HCT116 (cell line): ENCODE measurements around the gene RPL7L1. TPM values are rescaled to one million over a fixed set of nuclear protein-coding genes. Genes with fewer than 3 reads are reported as not detected.

Experiments used
- ATAC-seq: fragments of 200-7000 bp; cut with Tn5 transposase; 2 replicates; pipeline ENCODE4 v1.9.1; 2020; ENCODE audit warnings: mild to moderate bottlenecking, moderate library complexity
- BruUV-seq: library from RNA; stranded (reverse); fragments of 400-500 nt; replicated peaks from 2 replicates; lab custom pipeline; 2021; lab: Mats Ljungman, UMichigan
- CTCF ChIA-PET: fragments of 300-600 bp; sonication (Branson Sonifier 250); formaldehyde crosslinking; loops from one replicate; lab custom pipeline; 2021; ENCODE audit warnings: antibody characterized with exemption; lab: Charles Lee
- POLR2A ChIA-PET: fragments of 300-600, 350-600 bp; sonication (Branson Sonifier 250); formaldehyde crosslinking; loops from one replicate; lab custom pipeline; 2021; ENCODE audit warnings: antibody characterized with exemption; lab: Charles Lee
- RAD21 ChIA-PET, 2 experiments: fragments of 300-600 bp; sonication (Branson Sonifier 250); formaldehyde crosslinking; loops; one replicate each; lab custom pipeline; 2023; ENCODE audit warnings: low total read pairs in 2 of 2; ENCODE audit not compliant: uncharacterized antibody in 2 of 2, unreplicated experiment in 2 of 2, low non-redundant PET in 1 of 2; lab: Charles Lee
- DNase-seq: peaks from one replicate; pipeline ENCODE4 v3.0.0-alpha.2; 2010; ENCODE audit warnings: low read depth, low spot score
- H2AFZ ChIP-seq: fragments of 200-600 bp; shearing (Covaris generic), sonication (generic); 2 replicates; pipeline ENCODE4 v1.6.1; 2017; ENCODE audit warnings: low read depth, mixed run types, mixed read lengths, antibody characterized with exemption, low read length; ENCODE audit not compliant: poor library complexity, severe bottlenecking
- H3K27ac ChIP-seq: 2 replicates; pipeline ENCODE4 v1.5.1; 2012; ENCODE audit warnings: low read depth, low read length
- H3K27me3 ChIP-seq: fragments of 200-600 bp; sonication (generic); 2 replicates; pipeline ENCODE4 v1.6.1; 2016; ENCODE audit warnings: mixed run types, low read length, mixed read lengths; ENCODE audit not compliant: insufficient read depth
- H3K36me3 ChIP-seq, 2 experiments: fragments of 200-500 bp in 1 of 2; fragments of 200-600 bp in 1 of 2; sonication (Bioruptor generic) in 1 of 2; sonication (generic) in 1 of 2; 2 replicates each; pipeline versions ENCODE4 v1.5.1 to v1.6.1; 2014 to 2016; ENCODE audit warnings: low read length in 2 of 2, inconsistent platforms in 1 of 2, mixed read lengths in 1 of 2, mixed run types in 1 of 2; ENCODE audit not compliant: insufficient read depth in 2 of 2, control insufficient read depth in 1 of 2
- H3K4me1 ChIP-seq, 2 experiments: fragments of 200-600 bp in 1 of 2; sonication (generic) in 1 of 2; 2 replicates each; pipeline versions ENCODE4 v1.5.1 to v1.6.1; 2012 to 2017; ENCODE audit warnings: low read length in 2 of 2, inconsistent platforms in 1 of 2, mild to moderate bottlenecking in 1 of 2, mixed read lengths in 1 of 2, mixed run types in 1 of 2, moderate library complexity in 1 of 2; ENCODE audit not compliant: insufficient read depth in 2 of 2, control insufficient read depth in 1 of 2
- H3K4me2 ChIP-seq: fragments of 200-600 bp; sonication (generic); 2 replicates; pipeline ENCODE4 v1.6.1; 2017; ENCODE audit warnings: mixed run types, low read length, mixed read lengths
- H3K4me3 ChIP-seq, 2 experiments: fragments of 200-600 bp in 1 of 2; sonication (generic) in 1 of 2; replicated peaks in 1 of 2; 2 replicates each; pipeline ENCODE4 v1.5.1; 2011 to 2016; ENCODE audit warnings: low read length in 2 of 2, control low read depth in 1 of 2, low read depth in 1 of 2, mild to moderate bottlenecking in 1 of 2, mixed read lengths in 1 of 2, mixed run types in 1 of 2
- H3K79me2 ChIP-seq: fragments of 200-600 bp; sonication (generic); 2 replicates; pipeline ENCODE4 v1.6.1; 2017; ENCODE audit warnings: mild to moderate bottlenecking, mixed run types, low read length, moderate library complexity, mixed read lengths; ENCODE audit not compliant: insufficient read depth
- H3K9ac ChIP-seq: fragments of 200-600 bp; sonication (generic); 2 replicates; pipeline ENCODE4 v1.6.1; 2016; ENCODE audit warnings: low read length, mixed read lengths
- H3K9me2 ChIP-seq: fragments of 200-600 bp; sonication (generic), shearing (Covaris generic); 2 replicates; pipeline ENCODE4 v1.6.1; 2017; ENCODE audit warnings: mixed run types, mild to moderate bottlenecking, moderate library complexity; ENCODE audit not compliant: insufficient read depth
- H3K9me3 ChIP-seq, 2 experiments: fragments of 200-500 bp in 1 of 2; fragments of 200-600 bp in 1 of 2; sonication (Bioruptor generic) in 1 of 2; sonication (generic) in 1 of 2; 2 replicates each; pipeline ENCODE4 v1.6.1; 2014 to 2017; ENCODE audit warnings: low read length in 2 of 2, mixed read lengths in 2 of 2, inconsistent platforms in 1 of 2, low read depth in 1 of 2, mild to moderate bottlenecking in 1 of 2, mixed run types in 1 of 2, moderate library complexity in 1 of 2; ENCODE audit not compliant: control insufficient read depth in 1 of 2, insufficient read depth in 1 of 2
- H4K20me1 ChIP-seq: fragments of 200-600 bp; sonication (generic), shearing (Covaris generic); 2 replicates; pipeline ENCODE4 v1.6.1; 2017; ENCODE audit warnings: mixed run types, mild to moderate bottlenecking, moderate library complexity; ENCODE audit not compliant: insufficient read depth
- CBX3 ChIP-seq: IDR thresholded peaks from 2 replicates; pipeline ENCODE4 v1.6.1; 2012; ENCODE audit warnings: low read depth
- FOSL1 ChIP-seq: IDR thresholded peaks from 2 replicates; pipeline ENCODE4 v1.6.1; 2012; ENCODE audit warnings: low read depth
- POLR2A ChIP-seq: IDR thresholded peaks from 2 replicates; pipeline ENCODE4 v1.7.0; 2011; ENCODE audit warnings: borderline replicate concordance; ENCODE audit not compliant: insufficient read depth, insufficient read length; ENCODE audit errors: extremely low read depth
- POLR2AphosphoS5 ChIP-seq: IDR thresholded peaks from 2 replicates; pipeline ENCODE4 v1.6.1; 2011; ENCODE audit warnings: mild to moderate bottlenecking, low read depth, low read length, moderate library complexity
- RAD21 ChIP-seq: IDR thresholded peaks from 2 replicates; pipeline ENCODE4 v1.6.1; 2012; ENCODE audit warnings: low read depth, mild to moderate bottlenecking
- REST ChIP-seq: IDR thresholded peaks from 2 replicates; pipeline ENCODE4 v1.6.1; 2012; ENCODE audit warnings: low read depth
- SIN3A ChIP-seq: IDR thresholded peaks from 2 replicates; pipeline ENCODE4 v1.6.1; 2012; ENCODE audit warnings: low read depth
- SRF ChIP-seq: IDR thresholded peaks from 2 replicates; pipeline ENCODE4 v1.6.1; 2012; ENCODE audit warnings: low read depth
- ZFX ChIP-seq: fragments of 450-650 bp; IDR thresholded peaks from 2 replicates; pipeline ENCODE4 v1.6.1; 2017
- ZNF274 ChIP-seq: fragments of 200-500 bp; sonication (Bioruptor generic); IDR thresholded peaks from 2 replicates; pipeline ENCODE4 v1.6.1; 2014; ENCODE audit warnings: mild to moderate bottlenecking, low read depth, low read length, inconsistent platforms
- intact Hi-C: fragments of 100-400 bp; cut with micrococcal nuclease; formaldehyde crosslinking; loops from 2 replicates; pipeline ENCODE4 v1.10.0; 2022
- total RNA-seq: library from RNA; stranded (reverse); gene quantifications from one replicate; pipeline ENCODE4 v1.2.1, GENCODE V29; 2021; ENCODE audit not compliant: unreplicated experiment

Gene RPL7L1
- total RNA-seq, 1 experiment from 2014 or later: 125 TPM

- no peak overlapping the region for H2AFZ ChIP-seq
- H3K9ac ChIP-seq: no peak overlapping the region
- no peak overlapping the region for H3K4me2 ChIP-seq
- no TSS peak for BruUV-seq
- ATAC-seq (no peak), DNase-seq (no peak)
- peaks cover 3 to 6% of the 10 kb centered on the region in 2 experiments; a peak in 3 of 4 replicates for H3K36me3 ChIP-seq
- no peaks in the 10 kb centered on the region for H3K9me3 ChIP-seq
- H3K9me2 ChIP-seq: no peaks in the 10 kb centered on the region
- H3K4me3 ChIP-seq: no peak overlapping the region
- H3K27ac ChIP-seq: no peak overlapping the region
- H3K4me1 ChIP-seq: no peaks in the 10 kb centered on the region
- POLR2A ChIA-PET: no interaction called here
- RAD21 ChIA-PET: no interaction called here
- H3K27me3 ChIP-seq: no peaks in the 10 kb centered on the region
- CTCF ChIA-PET: no interaction called here
- no peaks in the 10 kb centered on the region for H3K79me2 ChIP-seq
- intact Hi-C loops: no loop called here
- TF ChIP-seq ZNF274 (no peak), SIN3A (no peak), ZFX (no peak), POLR2A (no peak), FOSL1 (no peak), CBX3 (no peak), REST (no peak), RAD21 (no peak), POLR2AphosphoS5 (no peak), SRF (no peak)
- no peaks in the 10 kb centered on the region for H4K20me1 ChIP-seq
Observed at GRCh38 chr6:42834056-42834455, 45.4 kb upstream of the RPL7L1 start.
